GM19240 (cell line): ENCODE results near the gene TMEM215.
"Not testable (repeated sequence)": the region's sequence is repeated elsewhere in the genome, so short reads cannot be mapped to it uniquely, and the experiment has no call there.

Experiments used
- DNase-seq: peaks from one replicate; pipeline ENCODE4 v3.0.0; 2011; ENCODE audit warnings: low spot score; ENCODE audit not compliant: insufficient read length

Gene TMEM215, protein sequence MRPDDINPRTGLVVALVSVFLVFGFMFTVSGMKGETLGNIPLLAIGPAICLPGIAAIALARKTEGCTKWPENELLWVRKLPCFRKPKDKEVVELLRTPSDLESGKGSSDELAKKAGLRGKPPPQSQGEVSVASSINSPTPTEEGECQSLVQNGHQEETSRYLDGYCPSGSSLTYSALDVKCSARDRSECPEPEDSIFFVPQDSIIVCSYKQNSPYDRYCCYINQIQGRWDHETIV

GRCh38 chr9:32783168-32783891, at the start of gene TMEM215:
Gene TMEM215 (plus strand): TSS chr9:32783540. CDS start chr9:32784184, 644 bp downstream.
- no peak for DNase-seq

DNA sequence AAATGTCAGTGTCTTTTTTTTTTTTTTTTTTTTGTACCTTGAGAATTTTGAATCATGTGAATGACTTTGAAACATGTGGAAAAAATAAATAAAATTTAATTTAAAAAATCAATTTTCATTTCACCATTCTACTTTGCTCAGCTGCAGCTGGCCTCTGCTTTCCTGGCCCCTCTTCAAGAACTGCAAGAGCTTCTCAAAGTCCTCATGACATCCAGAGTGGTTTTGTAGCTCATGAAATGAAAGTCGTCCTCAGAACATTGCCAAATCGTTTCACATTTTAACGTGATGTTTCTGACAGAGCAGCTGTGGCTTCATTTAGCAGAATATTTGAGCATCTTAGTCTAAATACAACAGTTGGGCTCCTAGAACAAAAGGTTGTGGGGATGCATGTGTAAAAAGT, 47.9 kb upstream of the TMEM215 start:
- no peak for DNase-seq

- no peak for DNase-seq
Observed at GRCh38 chr9:32737378-32737777, 46.0 kb upstream of the TMEM215 start.

DNA sequence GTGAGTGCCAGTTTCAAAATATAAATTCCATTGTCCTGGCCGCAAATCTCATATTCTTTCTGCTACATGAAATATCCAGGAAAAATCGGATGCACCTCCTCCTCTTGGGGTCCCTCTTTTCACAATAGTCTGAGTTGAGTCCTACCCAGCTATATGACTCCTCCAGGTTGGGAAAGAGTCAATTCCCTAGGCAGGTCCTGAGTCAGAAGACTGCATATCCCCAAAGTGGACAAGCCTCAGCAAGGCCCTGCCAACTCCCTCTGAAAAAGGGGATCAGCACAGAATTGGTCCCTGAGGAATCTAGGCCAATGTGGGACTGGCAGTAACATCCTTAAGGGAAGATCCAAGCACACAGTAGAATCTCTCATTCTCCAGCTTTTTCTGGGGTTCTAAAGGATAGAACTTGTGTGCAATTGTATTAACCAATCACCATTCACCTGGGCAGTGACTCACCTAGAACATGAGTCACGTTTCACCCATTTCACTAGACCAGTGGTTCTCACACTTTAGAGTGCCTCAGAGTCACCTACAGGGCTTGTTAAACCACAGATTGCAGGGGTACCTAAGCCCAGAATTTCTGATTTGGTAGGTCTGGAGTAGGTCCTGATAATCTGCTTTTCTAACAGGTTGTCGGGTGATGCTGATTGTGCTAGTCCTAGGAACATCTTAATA, 44.7 kb upstream of the TMEM215 start:
- no peak for DNase-seq

GRCh38 chr9:32741706-32742105, 41.6 kb upstream of the TMEM215 start:
- DNase-seq, result no peak

DNA sequence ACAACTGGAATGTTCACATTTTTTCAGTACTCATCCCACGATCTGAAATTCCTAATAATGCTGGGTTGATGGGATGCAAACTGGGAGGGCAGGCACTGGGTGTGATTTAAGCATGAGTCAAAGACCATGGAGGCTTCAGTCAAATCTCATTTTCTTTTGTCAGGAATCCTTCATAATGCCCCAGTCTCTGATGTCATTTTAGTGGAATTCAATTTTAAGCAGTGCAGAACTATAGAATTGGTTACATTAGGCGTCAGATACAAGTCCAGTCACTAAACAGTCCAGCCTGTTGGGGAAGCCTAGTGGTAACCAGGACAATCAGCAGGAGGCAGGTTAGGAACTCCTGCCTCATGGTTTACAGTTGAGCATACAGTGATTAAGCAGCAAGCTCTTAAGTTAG, 41.0 kb upstream of the TMEM215 start:
- no peak for DNase-seq

DNA sequence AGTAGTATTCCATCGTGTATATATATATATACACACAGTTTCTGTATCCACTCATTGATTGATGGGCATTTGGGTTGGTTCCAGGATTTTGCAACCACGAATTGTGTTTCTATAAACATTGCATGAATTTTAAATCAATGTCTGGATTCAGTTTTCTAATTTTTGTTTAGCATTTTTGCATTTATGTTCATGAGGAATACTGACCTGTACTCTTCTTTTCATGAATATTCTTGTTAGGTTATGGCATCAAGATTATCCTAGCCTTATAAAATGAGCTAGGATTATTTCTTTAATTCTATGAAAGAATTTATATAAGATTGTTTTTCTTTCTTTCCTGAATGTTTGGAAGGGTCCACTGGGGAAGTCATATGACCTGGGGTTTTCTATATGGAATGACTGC, 35.3 kb upstream of the TMEM215 start:
- DNase-seq, result no peak

DNA sequence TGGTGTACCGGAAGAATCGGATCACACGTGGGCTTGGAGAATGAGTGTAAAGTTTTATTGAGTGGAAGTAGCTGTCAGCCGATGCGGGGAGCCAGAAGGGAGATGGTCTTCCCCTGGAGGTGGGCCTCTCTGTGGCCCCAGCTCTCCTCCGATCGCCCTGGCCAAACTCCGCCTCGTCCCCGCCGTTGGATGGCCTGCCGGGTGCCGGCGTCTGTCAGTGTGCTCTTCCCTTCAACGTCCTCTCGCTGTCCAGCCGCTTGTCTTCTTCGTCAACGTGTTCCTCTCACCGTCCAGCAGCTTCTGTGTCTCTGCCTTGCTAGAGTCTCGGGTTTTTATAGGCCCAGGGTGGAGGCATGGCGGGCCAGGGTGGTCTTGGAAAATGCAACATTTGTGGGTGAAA, 27.6 kb upstream of the TMEM215 start:
- no peak for DNase-seq

DNA sequence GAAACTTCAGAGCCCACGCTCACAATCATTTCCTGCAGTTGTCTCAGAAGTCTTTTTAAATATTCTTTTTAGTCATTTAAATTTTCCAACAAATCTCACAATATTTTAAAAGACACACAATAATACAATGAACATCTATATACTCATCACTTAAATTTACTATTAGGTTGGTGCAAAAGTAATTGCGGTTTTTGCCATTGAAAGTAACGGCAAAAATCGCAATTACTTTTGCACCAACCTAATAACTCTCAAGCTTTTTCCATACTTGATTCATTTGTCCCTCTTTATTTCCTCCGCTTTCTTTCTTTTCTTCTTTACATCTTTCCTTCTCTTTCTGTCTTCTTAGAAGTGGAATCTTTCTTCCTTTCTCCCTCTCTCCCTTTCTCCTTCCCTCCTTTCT, 19.2 kb upstream of the TMEM215 start:
- no peak for DNase-seq

DNA sequence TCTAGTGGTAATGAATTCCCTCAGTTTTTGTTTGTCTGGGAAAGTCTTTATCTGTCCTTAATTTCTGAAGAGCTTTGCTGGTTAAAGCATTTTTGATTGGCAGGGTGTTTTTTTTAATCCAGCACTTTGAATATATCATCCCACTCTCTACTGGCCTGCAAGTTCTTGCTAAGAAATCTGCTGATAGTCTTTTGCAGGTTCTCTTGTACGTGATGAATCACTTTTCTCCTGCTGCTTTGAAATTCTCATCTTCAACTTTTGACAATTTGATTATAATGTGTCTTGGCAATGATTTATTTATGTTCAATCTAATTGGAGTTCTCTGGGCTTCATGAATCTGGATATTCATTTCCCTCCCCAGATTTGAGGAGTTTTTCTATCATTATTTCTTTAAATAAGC, 8.1 kb upstream of the TMEM215 start:
- DNase-seq, result no peak

DNA sequence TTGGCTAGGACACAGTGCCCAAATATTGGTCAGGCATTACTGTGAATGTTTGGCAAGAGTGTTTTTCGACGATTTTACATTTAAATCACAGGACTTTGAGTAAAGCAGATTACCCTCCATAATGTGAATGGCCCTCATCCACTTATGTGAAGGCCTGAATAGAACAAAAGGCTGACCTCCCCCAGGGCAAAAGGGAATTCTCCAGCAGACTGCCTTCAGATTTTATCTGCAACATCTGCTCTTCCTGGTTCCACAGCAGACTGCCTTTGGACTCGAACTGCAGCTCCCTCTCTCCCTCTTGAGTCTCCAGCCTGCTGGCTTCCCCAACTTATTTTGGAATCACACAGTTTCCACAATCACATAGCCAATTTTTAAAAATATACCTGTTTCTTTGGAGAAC, 7.1 kb upstream of the TMEM215 start:
- no peak for DNase-seq

DNA sequence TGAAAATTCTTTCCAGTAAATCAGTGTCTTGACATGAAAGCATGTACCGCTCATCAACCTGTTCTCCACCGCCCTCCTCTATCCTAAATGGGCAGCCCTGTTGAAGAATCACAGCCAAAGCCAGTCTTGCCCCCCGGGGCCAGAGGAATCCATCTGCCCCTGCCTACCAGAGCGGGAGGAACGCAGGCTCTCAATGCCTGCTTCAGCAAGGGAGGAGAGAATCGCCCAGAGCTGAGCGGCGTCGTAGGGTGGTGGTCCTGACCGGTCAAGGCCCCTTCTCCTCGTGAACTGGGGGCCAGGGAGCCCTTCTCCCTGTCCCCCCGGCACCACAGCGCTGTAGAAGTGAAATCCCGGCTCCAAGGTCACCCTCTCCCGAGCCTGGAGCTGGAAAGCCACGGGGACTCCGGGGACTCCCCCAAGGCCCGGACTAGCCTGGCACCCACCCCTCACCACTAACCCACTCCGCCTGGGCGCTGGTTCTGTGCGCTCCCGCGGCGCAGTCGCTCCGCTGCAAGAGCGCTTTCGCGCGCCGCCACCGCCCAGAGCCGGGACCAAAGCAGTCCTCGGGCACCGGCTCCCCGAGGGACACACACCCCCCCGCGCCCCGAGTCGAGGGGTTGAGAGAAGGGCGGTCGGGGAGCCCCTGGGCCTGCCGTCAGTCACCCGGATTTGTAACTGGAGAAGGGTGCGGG, 718 bp upstream of the TMEM215 start:
- DNase-seq, result no peak

GRCh38 chr9:32787816-32788215, 4.5 kb downstream of the TMEM215 start:
- no peak for DNase-seq

DNA sequence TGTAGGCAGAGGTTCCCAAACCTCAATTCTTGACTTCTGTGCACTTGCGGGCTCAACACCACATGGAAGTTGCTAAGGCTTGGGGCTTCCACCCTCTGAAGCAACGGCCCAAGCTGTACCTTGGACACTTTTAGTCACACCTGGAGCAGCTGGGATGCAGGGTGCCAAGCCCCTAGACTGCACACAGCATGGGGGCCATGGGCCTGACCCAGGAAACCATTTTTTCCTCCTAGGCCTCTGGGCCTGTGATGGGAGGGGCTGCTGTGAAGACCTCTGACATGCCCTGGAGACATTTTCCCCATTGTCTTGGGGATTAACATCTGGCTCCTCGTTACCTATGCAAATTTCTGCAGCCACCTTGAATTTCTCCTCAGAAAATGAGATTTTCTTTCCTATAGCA, 12.7 kb downstream of the TMEM215 start:
- not testable (repeated sequence) for DNase-seq

DNA sequence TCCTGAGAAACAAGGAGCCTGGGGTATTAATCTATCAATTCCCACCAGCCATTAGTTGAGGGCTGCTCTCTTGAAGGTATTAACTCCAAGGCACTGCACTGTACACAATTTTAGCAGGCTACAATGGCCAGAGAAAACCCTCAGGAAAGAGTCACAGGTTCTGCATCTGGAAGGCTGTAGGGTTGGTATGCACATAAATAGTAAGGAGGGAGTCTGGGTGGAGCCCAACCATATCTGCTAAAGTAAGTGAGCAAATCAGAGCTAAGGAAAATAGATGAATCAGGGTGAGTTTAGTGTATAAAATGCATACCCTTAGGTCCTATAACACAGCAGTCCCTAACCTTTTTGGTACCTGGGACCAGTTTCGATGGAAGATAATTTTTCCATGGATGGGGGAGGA, 18.2 kb downstream of the TMEM215 start:
- no peak for DNase-seq

- no peak for DNase-seq
Observed at GRCh38 chr9:32807217-32807616, 23.9 kb downstream of the TMEM215 start.

DNA sequence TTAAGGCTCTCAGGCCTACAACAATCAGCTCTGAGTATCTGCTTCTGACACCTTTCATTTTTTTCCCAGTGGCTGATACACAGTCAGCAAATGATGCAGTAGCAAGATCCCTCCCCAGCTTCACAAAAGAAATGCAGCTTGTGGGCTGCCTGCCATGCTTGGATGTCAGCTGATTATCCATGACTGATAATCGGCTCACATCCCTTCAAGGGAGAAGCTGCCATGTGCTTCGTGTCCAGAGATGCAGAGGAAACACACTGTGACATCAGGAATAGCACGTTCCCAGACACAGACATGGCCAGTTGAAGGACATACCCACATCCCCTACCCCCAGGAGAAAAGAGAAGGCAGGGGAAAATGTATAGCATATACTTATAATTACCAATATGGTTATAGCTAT, 27.9 kb downstream of the TMEM215 start:
- DNase-seq, result no peak

DNA sequence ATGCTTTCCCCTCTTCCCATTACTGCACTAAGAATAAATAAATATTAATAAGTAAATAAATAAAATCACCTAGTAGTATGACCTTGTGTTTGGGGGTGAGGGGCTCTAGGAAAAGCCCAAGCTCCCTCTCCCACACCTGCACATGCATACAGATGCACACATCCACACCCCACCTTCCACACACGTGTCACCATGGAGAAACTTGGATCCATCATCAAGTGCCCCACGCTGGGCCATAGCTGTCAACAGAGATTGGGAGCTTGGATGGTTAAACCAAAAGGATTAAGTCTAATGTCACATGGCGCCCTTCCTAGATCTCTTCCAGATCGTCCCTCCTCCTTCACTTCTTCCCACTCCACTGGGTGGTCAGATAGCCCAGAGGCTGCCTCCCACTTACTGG, 37.0 kb downstream of the TMEM215 start:
- DNase-seq, result no peak

DNA sequence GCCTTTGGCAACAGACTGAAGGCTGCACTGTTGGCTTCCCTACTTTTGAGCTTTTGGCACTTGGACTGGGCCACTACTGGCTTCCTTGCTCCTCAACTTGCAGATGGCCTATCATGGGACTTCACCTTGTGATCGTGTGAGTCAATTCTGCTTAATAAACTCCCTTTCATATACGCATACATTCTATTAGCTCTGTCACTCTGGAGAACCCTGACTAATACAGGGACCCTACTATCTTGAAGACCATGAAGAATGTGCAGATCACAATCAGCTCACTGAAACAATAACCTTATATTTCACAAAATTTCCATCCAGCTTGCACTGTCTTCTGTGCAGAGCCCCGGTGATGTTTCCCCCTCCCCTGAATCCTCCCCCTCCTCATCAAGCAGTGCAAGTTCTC, 39.8 kb downstream of the TMEM215 start:
- DNase-seq, result no peak

DNA sequence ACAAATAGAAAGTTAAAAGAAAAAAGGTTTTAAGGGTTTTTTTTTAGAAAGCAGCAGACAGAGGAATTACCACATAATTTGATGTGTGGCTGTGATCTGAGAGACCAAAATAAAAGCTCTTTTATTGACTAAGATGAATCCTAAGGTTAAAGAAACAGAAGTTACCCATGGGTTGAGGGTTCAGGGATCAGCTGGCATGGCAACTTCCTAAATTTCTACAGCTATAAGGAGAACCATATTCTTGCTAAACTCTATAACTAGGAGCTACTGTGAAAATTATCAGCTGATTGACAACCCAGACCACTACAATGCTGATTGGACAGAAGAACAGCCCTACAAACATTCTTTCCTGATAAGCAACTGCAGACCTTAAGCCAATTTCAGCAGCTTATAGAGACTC, 40.2 kb downstream of the TMEM215 start:
- no peak for DNase-seq

- no peak for DNase-seq
Observed at GRCh38 chr9:32825203-32825602, 41.9 kb downstream of the TMEM215 start.

GRCh38 chr9:32828861-32829260, 45.5 kb downstream of the TMEM215 start:
- no peak for DNase-seq
